Central memory CD8-positive, alpha-beta T cell (primary cell): ENCODE results near the gene LRFN4.

Source experiments
- ATAC-seq: fragments of 150-1000 bp; cut with Tn5 transposase; replicated peaks from 2 replicates; pipeline ENCODE4 v1.10.0; 2022; ENCODE audit warnings: mild to moderate bottlenecking, moderate FRiP score, moderate number of reproducible peaks; ENCODE audit not compliant: poor library complexity, severe bottlenecking; ENCODE audit errors: extremely low read depth
- DNase-seq, 2 donors: peaks; one replicate each; pipeline ENCODE4 v3.0.0; 2021; ENCODE audit warnings: low spot score in 2 of 2
- H3K27ac Mint-ChIP-seq: one replicate; pipeline ENCODE4 v1.8.0; 2022; ENCODE audit warnings: low read depth, mild to moderate bottlenecking, moderate library complexity, mixed read lengths
- H3K27me3 Mint-ChIP-seq: one replicate; pipeline ENCODE4 v1.8.0; 2022; ENCODE audit warnings: mixed read lengths
- H3K36me3 Mint-ChIP-seq: one replicate; pipeline ENCODE4 v1.8.0; 2022; ENCODE audit warnings: mild to moderate bottlenecking, moderate library complexity, mixed read lengths; ENCODE audit not compliant: insufficient read depth
- H3K4me1 Mint-ChIP-seq: one replicate; pipeline ENCODE4 v1.8.0; 2022; ENCODE audit warnings: mixed read lengths
- H3K4me3 Mint-ChIP-seq: one replicate; pipeline ENCODE4 v1.8.0; 2022; ENCODE audit warnings: mild to moderate bottlenecking, moderate library complexity, mixed read lengths
- H3K9me3 Mint-ChIP-seq: one replicate; pipeline ENCODE4 v1.8.0; 2022; ENCODE audit warnings: mixed read lengths

LRFN4 gene

DNA sequence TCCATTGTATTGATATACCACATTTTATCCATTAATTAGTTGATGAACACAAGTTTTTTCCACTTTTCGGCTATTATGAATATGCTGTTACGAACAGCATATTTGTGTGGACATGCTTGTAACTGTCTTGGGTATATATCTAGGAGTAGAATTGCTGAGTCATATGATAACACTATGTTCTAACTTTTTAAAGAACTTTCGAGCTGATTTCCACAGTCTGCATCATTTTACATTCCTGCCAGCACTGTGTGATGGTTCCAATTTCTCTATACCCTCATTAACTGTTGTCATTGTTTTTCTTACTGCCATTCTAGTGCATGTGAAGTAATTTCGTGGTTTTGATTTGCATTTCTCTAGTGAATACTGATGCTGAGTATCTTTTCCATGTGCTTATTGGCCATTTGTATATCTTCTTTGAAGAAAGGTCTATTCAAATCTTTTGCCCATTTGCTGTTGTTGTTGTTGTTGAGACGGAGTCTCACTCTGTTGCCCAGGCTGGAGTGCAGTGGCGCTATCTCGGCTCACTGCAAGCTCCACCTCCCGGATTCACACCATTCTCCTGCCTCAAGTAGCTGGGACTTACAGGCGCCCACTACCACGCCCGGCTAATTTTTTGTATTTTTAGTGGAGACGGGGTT is 21.0 kb upstream of the LRFN4 start:
- Mint-ChIP-seq H3K27me3 (no peaks in the 10 kb centered on the region), H3K4me3 (no peak overlapping the region), H3K4me1 (peaks cover 30% of the 10 kb centered on the region), H3K9me3 (no peaks in the 10 kb centered on the region), H3K36me3 (peaks cover 18% of the 10 kb centered on the region), H3K27ac (no peak overlapping the region)
- DNase-seq, result no peak
- ATAC-seq, result no peak

GRCh38 chr11:66840317-66841091 is 16.4 kb upstream of the LRFN4 start:
- H3K4me1 Mint-ChIP-seq, result peaks cover 49% of the 10 kb centered on the region
- H3K9me3 Mint-ChIP-seq, result no peaks in the 10 kb centered on the region
- H3K27ac Mint-ChIP-seq, result peak overlapping the region; percentile 76
- H3K36me3 Mint-ChIP-seq, result peaks cover 27% of the 10 kb centered on the region
- H3K4me3 Mint-ChIP-seq, result no peak overlapping the region
- no peaks in the 10 kb centered on the region for H3K27me3 Mint-ChIP-seq
- ATAC-seq, result no peak
- no peak for DNase-seq

DNA sequence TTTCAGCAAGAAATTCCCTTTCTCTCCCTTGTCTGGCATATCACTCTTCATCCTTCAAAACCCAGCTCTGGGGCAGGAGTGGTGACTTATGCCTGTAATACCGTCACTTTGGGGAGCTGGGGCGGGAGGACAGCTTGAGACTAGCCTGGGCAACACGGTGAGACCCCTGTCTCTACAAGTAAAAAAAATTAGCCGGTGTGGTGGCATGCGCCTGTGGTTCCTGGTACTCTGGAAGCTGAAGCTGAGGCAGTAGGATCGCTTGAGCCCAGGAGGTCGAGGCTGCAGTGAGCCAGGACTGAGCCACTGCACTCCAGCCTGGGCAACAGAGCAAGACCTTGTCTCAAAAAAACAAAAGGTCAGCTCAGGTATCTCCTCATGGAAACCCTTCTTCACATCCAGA is 15.0 kb upstream of the LRFN4 start:
- H3K36me3 Mint-ChIP-seq, result peaks cover 26% of the 10 kb centered on the region
- DNase-seq (no peak), ATAC-seq (no peak)
- H3K9me3 Mint-ChIP-seq, result no peaks in the 10 kb centered on the region
- H3K27ac Mint-ChIP-seq, result peak overlapping the region; percentile 98
- H3K27me3 Mint-ChIP-seq, result no peaks in the 10 kb centered on the region
- peak overlapping the region; percentile 97 for H3K4me3 Mint-ChIP-seq
- H3K4me1 Mint-ChIP-seq, result peaks cover 49% of the 10 kb centered on the region

- DNase-seq (no peak), ATAC-seq (no peak)
- Mint-ChIP-seq H3K4me1 (peaks cover 49% of the 10 kb centered on the region), H3K4me3 (peak overlapping the region; percentile 97), H3K9me3 (no peaks in the 10 kb centered on the region), H3K27ac (peak overlapping the region; percentile 98), H3K27me3 (no peaks in the 10 kb centered on the region), H3K36me3 (peaks cover 30% of the 10 kb centered on the region)
Measured at GRCh38 chr11:66842501-66842895, 14.4 kb upstream of the LRFN4 start.

DNA sequence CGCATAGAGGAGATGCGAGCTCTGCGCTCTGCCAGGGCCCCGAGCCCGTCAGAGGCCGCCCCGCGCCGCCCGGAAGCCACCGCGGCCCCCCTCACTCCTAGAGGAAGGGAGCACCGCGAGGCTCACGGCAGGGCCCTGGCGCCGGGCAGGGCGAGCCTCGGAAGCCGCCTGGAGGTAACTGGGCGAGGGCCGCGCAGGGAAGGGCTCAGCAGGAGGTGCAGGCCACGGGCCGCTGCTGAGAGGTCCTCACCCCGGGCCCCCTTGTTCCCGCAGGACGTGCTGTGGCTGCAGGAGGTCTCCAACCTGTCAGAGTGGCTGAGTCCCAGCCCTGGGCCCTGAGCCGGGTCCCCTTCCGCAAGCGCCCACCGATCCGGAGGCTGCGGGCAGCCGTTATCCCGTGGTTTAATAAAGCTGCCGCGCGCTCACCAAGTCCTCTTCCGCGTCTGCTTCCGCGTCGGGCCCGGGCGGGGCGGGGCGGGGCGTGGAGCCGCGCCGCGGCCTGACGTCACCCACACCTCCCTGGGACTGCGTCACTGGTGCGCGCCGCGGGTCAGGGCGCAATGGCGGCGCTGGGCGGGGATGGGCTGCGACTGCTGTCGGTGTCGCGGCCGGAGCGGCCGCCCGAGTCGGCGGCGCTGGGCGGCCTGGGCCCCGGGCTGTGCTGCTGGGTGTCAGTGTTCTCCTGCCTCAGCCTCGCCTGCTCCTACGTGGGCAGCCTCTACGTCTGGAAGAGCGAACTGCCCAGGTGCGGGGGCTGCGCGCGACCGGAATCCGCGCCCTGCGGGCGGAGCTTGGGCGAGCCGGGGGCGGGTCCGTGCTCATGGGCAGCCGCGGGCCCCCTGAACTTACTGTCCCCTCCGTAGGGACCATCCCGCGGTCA is 13.7 kb upstream of the LRFN4 start, which contains the start of gene RCE1:
Gene RCE1, plus strand, starts transcription at position 546 of the 880 bp plus-strand sequence. Its CDS starts 15 bp downstream, at position 561.
- Mint-ChIP-seq H3K27ac (peak within 1 kb of the TSS; percentile 98), H3K4me3 (peak within 1 kb of the TSS; percentile 97), H3K4me1 (peaks cover 49% of the 10 kb centered on the region), H3K9me3 (no peaks in the 10 kb centered on the region), H3K36me3 (peaks cover 30% of the 10 kb centered on the region), H3K27me3 (no peaks in the 10 kb centered on the region)
- peak; percentile 80 to 90 for DNase-seq
- ATAC-seq, result peak; percentile 89

GRCh38 chr11:66843776-66844495 is 12.9 kb upstream of the LRFN4 start:
- no peaks in the 10 kb centered on the region for H3K27me3 Mint-ChIP-seq
- peak overlapping the region; percentile 98 for H3K27ac Mint-ChIP-seq
- peaks cover 27% of the 10 kb centered on the region for H3K36me3 Mint-ChIP-seq
- peaks cover 47% of the 10 kb centered on the region for H3K4me1 Mint-ChIP-seq
- ATAC-seq (no peak), DNase-seq (no peak)
- peak overlapping the region; percentile 97 for H3K4me3 Mint-ChIP-seq
- H3K9me3 Mint-ChIP-seq, result no peaks in the 10 kb centered on the region

GRCh38 chr11:66844496-66845142 is 12.2 kb upstream of the LRFN4 start:
- Mint-ChIP-seq H3K9me3 (no peaks in the 10 kb centered on the region), H3K27ac (peak overlapping the region; percentile 98), H3K4me1 (peaks cover 40% of the 10 kb centered on the region), H3K36me3 (peaks cover 22% of the 10 kb centered on the region), H3K27me3 (no peaks in the 10 kb centered on the region), H3K4me3 (peak overlapping the region; percentile 97)
- DNase-seq (no peak), ATAC-seq (no peak)

- DNase-seq, result no peak
- H3K4me1 Mint-ChIP-seq, result peaks cover 35% of the 10 kb centered on the region
- no peak for ATAC-seq
- peak overlapping the region; percentile 51 for H3K27ac Mint-ChIP-seq
- H3K4me3 Mint-ChIP-seq, result peak overlapping the region; percentile 97
- H3K27me3 Mint-ChIP-seq, result no peaks in the 10 kb centered on the region
- peaks cover 22% of the 10 kb centered on the region for H3K36me3 Mint-ChIP-seq
- H3K9me3 Mint-ChIP-seq, result no peaks in the 10 kb centered on the region
Measured at GRCh38 chr11:66845143-66845875, 11.6 kb upstream of the LRFN4 start.

DNA sequence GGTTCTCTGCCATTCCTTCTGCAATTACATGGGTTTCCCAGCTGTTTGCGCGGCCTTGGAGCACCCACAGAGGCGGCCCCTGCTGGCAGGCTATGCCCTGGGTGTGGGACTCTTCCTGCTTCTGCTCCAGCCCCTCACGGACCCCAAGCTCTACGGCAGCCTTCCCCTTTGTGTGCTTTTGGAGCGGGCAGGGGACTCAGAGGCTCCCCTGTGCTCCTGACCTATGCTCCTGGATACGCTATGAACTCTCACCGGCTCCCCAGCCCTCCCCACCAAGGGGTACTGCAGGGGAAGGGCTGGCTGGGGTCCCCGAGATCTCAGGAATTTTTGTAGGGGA is 11.0 kb upstream of the LRFN4 start:
- DNase-seq (no peak), ATAC-seq (no peak)
- Mint-ChIP-seq H3K27me3 (no peaks in the 10 kb centered on the region), H3K4me3 (no peak overlapping the region), H3K36me3 (peaks cover 20% of the 10 kb centered on the region), H3K4me1 (peaks cover 30% of the 10 kb centered on the region), H3K9me3 (no peaks in the 10 kb centered on the region), H3K27ac (no peak overlapping the region)

- Mint-ChIP-seq H3K4me1 (peaks cover 22% of the 10 kb centered on the region), H3K27me3 (no peaks in the 10 kb centered on the region), H3K4me3 (no peak overlapping the region), H3K9me3 (no peaks in the 10 kb centered on the region), H3K36me3 (peaks cover 20% of the 10 kb centered on the region), H3K27ac (no peak overlapping the region)
- ATAC-seq (no peak), DNase-seq (no peak)
Measured at GRCh38 chr11:66846671-66847091, 10.2 kb upstream of the LRFN4 start.

- H3K36me3 Mint-ChIP-seq, result peaks cover 16% of the 10 kb centered on the region
- ATAC-seq (no peak), DNase-seq (no peak)
- peaks cover 13% of the 10 kb centered on the region for H3K4me1 Mint-ChIP-seq
- no peak overlapping the region for H3K27ac Mint-ChIP-seq
- H3K27me3 Mint-ChIP-seq, result no peaks in the 10 kb centered on the region
- H3K4me3 Mint-ChIP-seq, result no peak overlapping the region
- no peaks in the 10 kb centered on the region for H3K9me3 Mint-ChIP-seq
Measured at GRCh38 chr11:66847461-66848232, 9.2 kb upstream of the LRFN4 start.
